Activated CD8-positive, alpha-beta T cell treated with anti-CD3 and anti-CD28 coated beads, Interleukin-2, amount 10 ng/mL, durations not matched to agents 7 days and 5 days (primary cell): ENCODE results near the gene SNRPA. TPM values are rescaled to one million over a fixed set of nuclear protein-coding genes. Genes with fewer than 3 reads are reported as not detected.

ENCODE experiments used
- ATAC-seq: fragments of 150-1000 bp; cut with Tn5 transposase; one replicate; pipeline ENCODE4 v1.10.0; 2021; ENCODE audit warnings: moderate library complexity
- CTCF ChIA-PET: fragments of 350-600 bp; sonication (Branson Sonifier 250); formaldehyde crosslinking; loops from one replicate; lab custom pipeline; 2021; ENCODE audit warnings: antibody characterized with exemption; lab: Charles Lee
- POLR2A ChIA-PET: fragments of 350-600 bp; sonication (Branson Sonifier 250); formaldehyde crosslinking; loops from one replicate; lab custom pipeline; 2021; ENCODE audit warnings: antibody characterized with exemption; lab: Charles Lee
- DNase-seq: peaks from one replicate; pipeline ENCODE4 v3.0.0-alpha.2; 2020
- H3K27ac Mint-ChIP-seq: one replicate; pipeline ENCODE4 v1.8.0; 2021; ENCODE audit warnings: mild to moderate bottlenecking, mixed read lengths
- H3K27me3 Mint-ChIP-seq: one replicate; pipeline ENCODE4 v1.8.0; 2021; ENCODE audit warnings: low read depth, mixed read lengths
- H3K36me3 Mint-ChIP-seq: one replicate; pipeline ENCODE4 v1.8.0; 2021; ENCODE audit warnings: low read depth, mixed read lengths
- H3K4me1 Mint-ChIP-seq: one replicate; pipeline ENCODE4 v1.8.0; 2021; ENCODE audit warnings: low read depth, mixed read lengths
- H3K4me3 Mint-ChIP-seq: one replicate; pipeline ENCODE4 v1.8.0; 2021; ENCODE audit warnings: mild to moderate bottlenecking, mixed read lengths
- H3K9me3 Mint-ChIP-seq: one replicate; pipeline ENCODE4 v1.8.0; 2022; ENCODE audit warnings: mixed read lengths; ENCODE audit not compliant: insufficient read depth
- total RNA-seq, 2 experiments: library from RNA; stranded (reverse); gene quantifications; one replicate each; pipeline ENCODE4 v1.2.3, GENCODE V29; 2021

Gene SNRPA
- 100 to 1,000 TPM; 175 to 183 TPM for total RNA-seq

DNA sequence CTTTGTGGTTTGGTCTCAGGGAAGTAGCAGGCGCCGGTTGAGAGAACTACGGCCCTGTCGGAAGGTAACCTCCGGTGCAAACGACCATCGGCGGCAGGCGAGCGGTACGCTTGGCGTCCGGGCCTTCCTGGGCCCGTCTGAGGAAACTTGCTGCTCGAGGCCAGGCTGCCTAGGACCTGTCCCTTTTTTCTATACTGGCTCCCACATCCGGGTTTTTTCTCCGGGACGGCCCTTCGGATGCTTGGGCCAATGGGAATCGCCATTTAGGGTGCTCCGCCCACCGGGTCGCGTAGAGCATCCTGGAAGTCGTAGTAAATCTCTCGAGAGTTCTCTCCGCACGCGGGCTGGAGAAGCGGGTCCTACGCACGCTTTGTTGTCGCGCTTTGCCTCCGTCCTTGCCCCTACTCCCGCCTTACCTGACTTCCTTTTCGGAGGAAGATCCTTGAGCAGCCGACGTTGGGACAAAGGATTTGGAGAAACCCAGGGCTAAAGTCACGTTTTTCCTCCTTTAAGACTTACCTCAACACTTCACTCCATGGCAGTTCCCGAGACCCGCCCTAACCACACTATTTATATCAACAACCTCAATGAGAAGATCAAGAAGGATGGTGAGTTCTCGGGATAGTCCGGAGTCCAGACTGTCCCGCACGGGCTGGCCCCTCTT is at the start of gene SNRPA:
SNRPA (plus strand) TSS at position 330 of the 664 bp plus-strand sequence; CDS start at position 536, 206 bp downstream.
- DNase-seq = peak; percentile 98
- H3K9me3 Mint-ChIP-seq = no peaks in the 10 kb centered on the region
- H3K4me3 Mint-ChIP-seq = peak within 1 kb of the TSS; percentile 89
- POLR2A ChIA-PET = interaction anchor here (0.5 to 10.1 kb wide), 9 partner anchors 9 to 818 kb away, joined by 3 to 94 read pairs (median 4); partner anchors contain the start of genes COQ8B, EGLN2, ITPKC and NUMBL
- peak; percentile 77 for ATAC-seq
- H3K27me3 Mint-ChIP-seq = no peaks in the 10 kb centered on the region
- CTCF ChIA-PET = interaction anchor here (0.6 to 3.0 kb wide), 15 partner anchors 9 to 511 kb away, joined by 3 to 16 read pairs (median 4); partner anchors contain the start of genes COQ8B, EGLN2, ITPKC and RAB4B
- H3K27ac Mint-ChIP-seq = peak within 1 kb of the TSS; percentile 97
- H3K4me1 Mint-ChIP-seq = peaks cover 46% of the 10 kb centered on the region
- peaks cover 46% of the 10 kb centered on the region for H3K36me3 Mint-ChIP-seq

DNA sequence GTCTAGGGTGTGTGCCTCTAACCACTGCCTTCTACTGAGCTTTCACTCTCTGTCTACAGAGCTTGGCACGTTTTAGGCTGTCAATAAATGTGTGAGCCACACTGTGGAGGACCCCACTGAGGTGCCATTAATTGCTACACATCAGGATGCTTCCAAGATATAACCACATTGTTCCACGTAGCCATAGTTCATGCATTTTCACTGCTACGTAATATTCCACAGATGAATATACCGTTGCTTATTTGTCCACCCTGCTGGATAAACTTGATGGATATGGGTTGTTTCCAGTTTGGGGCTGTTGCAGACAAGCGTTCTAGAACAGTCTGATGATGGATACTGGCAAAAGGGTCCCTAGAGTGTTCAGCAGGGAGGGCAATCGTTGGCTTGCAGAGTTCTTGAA is 49.2 kb upstream of the SNRPA start:
- no peak overlapping the region for H3K4me3 Mint-ChIP-seq
- ATAC-seq (no peak), DNase-seq (no peak)
- no peaks in the 10 kb centered on the region for H3K27me3 Mint-ChIP-seq
- no peaks in the 10 kb centered on the region for H3K4me1 Mint-ChIP-seq
- ChIA-PET CTCF (no interaction called here), POLR2A (no interaction called here)
- H3K36me3 Mint-ChIP-seq = peaks cover 18% of the 10 kb centered on the region
- no peak overlapping the region for H3K27ac Mint-ChIP-seq
- no peaks in the 10 kb centered on the region for H3K9me3 Mint-ChIP-seq

DNA sequence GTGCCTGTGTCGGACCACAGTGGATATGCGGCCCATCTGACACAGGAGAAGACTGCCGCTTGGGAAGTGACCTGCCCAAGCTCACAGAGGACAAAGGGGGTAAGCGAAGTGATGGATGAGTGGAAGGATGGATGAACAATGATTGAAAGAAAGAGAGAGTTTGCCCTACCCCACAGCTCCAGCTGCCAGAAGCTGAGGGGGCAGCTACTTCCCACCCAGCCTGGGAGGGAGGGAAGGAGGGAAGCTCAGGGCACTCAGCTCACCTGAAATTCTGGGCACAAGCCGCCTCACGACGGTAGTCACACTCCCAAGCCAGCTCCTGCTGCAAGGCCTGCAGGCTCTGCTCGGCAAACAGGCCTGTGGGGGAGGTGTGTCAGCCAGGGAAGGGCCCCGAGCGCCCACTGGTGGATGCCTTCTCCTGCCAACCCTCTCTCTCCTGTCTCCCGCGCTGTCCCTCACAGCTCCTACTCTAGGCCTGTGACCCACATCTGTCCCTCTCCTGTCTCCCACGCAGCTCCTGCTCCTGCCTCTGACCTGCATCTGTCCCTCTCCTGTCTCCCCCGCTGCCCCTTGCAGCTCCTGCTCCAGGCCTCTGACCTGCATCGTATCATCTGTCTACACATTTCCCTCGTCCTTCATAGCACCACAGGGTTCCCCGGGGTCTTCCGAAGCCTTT is 48.5 kb upstream of the SNRPA start:
- no peak for ATAC-seq
- H3K4me1 Mint-ChIP-seq = no peaks in the 10 kb centered on the region
- POLR2A ChIA-PET = no interaction called here
- no peak for DNase-seq
- H3K27ac Mint-ChIP-seq = no peak overlapping the region
- peaks cover 18% of the 10 kb centered on the region for H3K36me3 Mint-ChIP-seq
- CTCF ChIA-PET = no interaction called here
- no peaks in the 10 kb centered on the region for H3K27me3 Mint-ChIP-seq
- no peaks in the 10 kb centered on the region for H3K9me3 Mint-ChIP-seq
- H3K4me3 Mint-ChIP-seq = no peak overlapping the region

DNA sequence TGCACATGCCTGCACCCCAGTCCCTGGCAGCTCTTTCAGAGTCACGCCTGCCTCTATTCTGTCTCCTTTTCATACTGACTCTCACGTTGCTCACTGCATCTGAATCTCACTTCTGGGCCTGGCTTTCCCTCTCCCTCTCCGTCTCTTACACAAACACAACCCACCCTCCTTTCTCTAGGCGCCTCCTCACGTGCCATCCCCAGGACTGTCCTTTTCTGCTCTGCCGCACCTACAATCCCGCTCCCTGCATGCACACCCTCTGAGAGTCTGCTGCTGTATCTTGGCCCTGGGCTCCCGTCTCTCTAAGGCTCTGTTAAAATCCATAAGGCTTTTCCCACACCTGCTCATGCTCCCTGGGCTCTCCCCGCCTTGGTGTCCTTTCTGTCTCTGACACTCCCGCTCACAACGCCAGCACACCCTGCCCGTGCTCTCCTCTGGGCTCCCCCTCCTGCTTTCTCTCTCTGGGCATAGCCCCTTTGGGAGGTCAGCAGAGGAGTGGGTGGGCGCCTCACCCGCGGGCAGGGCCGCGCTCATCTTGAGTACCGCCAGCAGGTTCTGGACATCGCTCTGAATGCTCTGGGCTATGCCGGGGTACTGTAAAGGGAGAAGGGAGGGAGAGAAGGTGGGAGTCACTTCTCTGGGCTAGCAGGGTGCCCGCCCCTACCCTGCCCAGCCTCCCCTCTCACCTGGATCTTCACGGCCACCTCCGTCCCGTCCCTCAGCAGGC is 47.8 kb upstream of the SNRPA start:
- POLR2A ChIA-PET = no interaction called here
- Mint-ChIP-seq H3K36me3 (peaks cover 21% of the 10 kb centered on the region), H3K27ac (peak overlapping the region; percentile 5), H3K4me3 (no peak overlapping the region), H3K4me1 (no peaks in the 10 kb centered on the region), H3K9me3 (no peaks in the 10 kb centered on the region), H3K27me3 (no peaks in the 10 kb centered on the region)
- ATAC-seq = no peak
- CTCF ChIA-PET = interaction anchor here (1.6 kb wide), 1 partner anchor 74 kb away, joined by 4 read pairs; no protein-coding TSS in a partner anchor
- no peak for DNase-seq

DNA sequence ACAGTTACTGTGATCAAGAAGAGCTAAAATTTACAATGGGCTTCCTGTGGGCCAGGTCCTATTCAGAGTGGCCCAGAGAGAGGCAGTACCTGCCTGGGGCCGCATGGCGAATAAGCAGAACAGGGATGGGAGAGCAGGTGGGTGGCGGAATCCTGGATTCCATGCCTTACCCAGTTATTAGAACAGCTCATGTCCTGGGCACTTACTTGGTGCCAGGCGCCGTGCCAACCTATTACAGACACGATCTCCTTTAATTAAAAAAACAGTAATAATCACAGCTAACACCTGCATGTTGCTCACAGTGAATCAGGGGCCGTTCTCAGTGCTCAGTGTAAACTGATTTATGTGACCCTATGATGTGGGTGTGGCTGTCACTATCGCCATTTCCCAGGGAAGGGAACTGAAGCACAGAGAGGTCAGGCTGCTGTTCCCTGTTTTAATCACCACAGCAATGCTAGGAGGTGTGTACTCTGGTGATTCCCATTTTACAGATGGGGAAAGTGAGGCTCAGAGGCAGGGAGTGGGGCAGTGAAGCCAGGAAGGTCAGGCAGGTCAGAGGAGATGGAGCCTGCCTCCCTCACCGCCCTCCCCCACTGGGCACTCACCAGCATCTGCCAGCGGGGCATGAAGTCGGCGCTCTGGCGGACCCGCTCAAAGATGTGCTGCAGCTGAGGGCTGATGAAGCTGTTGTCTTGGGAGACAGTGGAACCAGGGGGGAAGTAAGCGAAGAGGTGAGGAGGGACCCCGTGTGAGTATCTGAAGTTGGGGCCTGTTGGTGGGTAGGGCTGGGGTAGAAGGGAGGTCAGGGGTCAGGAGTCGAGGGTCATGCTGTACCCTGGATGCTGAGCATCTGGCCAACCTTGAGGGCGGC is 46.3 kb upstream of the SNRPA start:
- no peaks in the 10 kb centered on the region for H3K27me3 Mint-ChIP-seq
- no peaks in the 10 kb centered on the region for H3K9me3 Mint-ChIP-seq
- POLR2A ChIA-PET = no interaction called here
- no peak overlapping the region for H3K27ac Mint-ChIP-seq
- H3K4me3 Mint-ChIP-seq = no peak overlapping the region
- ATAC-seq (no peak), DNase-seq (no peak)
- CTCF ChIA-PET = interaction anchor here (1.6 kb wide), 1 partner anchor 73 kb away, joined by 4 read pairs; no protein-coding TSS in a partner anchor
- H3K36me3 Mint-ChIP-seq = peaks cover 29% of the 10 kb centered on the region
- H3K4me1 Mint-ChIP-seq = no peaks in the 10 kb centered on the region

DNA sequence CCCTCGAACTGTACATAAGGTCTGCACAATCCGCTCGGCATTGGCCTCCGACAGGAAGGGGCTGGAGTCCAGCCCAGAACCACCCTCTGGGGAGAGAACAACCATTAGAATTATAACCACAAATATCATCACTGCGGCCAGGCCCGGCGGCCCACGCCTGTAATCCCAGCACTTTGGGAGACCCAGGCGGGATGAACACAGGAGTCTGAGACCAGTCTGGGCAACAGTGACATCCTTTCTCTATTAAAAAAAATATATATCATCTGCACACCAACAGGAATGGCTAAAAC is 45.7 kb upstream of the SNRPA start:
- Mint-ChIP-seq H3K27me3 (no peaks in the 10 kb centered on the region), H3K9me3 (no peaks in the 10 kb centered on the region), H3K4me1 (no peaks in the 10 kb centered on the region), H3K36me3 (peaks cover 31% of the 10 kb centered on the region), H3K4me3 (no peak overlapping the region), H3K27ac (no peak overlapping the region)
- DNase-seq (no peak), ATAC-seq (no peak)
- CTCF ChIA-PET = no interaction called here
- POLR2A ChIA-PET = no interaction called here

DNA sequence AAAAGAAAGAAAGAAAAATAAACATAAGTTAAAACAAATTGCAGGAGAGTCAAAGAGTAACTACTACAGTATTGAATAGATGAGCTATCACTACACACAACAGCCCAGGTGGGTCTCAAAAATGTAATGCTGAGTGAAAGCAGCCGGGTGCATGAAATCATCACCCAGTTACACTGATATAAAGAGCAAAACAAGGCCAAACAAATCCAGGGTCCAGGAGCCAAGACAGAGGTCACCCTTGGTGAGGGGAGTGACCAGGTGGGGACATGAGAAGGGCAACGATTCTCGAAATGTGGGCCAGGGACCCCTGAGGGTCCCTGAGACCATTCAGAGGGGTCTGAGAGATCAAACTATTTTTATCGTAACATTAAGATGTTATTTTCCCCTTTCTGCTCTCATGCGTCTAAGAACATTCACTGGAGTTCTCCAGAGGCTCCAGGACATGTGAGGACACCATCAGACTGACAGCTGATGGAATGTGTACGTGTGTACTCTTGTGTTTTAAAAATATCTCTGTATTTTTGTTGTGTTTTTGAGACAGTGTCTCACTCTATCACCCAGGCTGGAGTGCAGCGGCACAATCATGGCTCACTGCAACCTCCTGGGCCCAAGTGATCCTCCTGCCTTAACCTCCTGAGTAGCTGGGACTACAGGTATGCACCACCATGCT is 44.9 kb upstream of the SNRPA start:
- Mint-ChIP-seq H3K9me3 (no peaks in the 10 kb centered on the region), H3K4me1 (no peaks in the 10 kb centered on the region), H3K27ac (no peak overlapping the region), H3K36me3 (peaks cover 28% of the 10 kb centered on the region), H3K4me3 (no peak overlapping the region), H3K27me3 (no peaks in the 10 kb centered on the region)
- DNase-seq (no peak), ATAC-seq (no peak)
- ChIA-PET POLR2A (no interaction called here), CTCF (no interaction called here)

DNA sequence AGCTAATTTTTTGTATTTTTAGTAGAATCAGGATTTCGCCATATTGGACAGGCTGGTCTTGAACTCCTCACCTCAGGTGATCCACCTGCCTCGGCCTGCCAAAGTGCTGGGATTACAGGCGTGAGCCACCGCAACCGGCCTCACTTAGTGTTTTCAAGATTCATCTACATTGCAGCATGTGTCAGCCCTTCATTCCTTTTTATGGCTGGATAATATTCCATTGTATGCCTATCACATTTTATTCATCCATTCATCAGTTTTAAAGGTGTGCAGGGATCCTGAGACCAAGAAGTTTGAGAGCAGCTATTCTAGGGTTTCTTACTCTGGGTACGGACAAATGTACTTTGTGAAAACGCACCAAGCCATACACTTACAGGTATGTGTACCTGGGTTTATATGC is 43.4 kb upstream of the SNRPA start:
- CTCF ChIA-PET = no interaction called here
- ATAC-seq = no peak
- H3K36me3 Mint-ChIP-seq = peaks cover 33% of the 10 kb centered on the region
- H3K4me1 Mint-ChIP-seq = peaks cover 6% of the 10 kb centered on the region
- H3K27me3 Mint-ChIP-seq = no peaks in the 10 kb centered on the region
- H3K4me3 Mint-ChIP-seq = no peak overlapping the region
- no peaks in the 10 kb centered on the region for H3K9me3 Mint-ChIP-seq
- DNase-seq = no peak
- POLR2A ChIA-PET = no interaction called here
- H3K27ac Mint-ChIP-seq = no peak overlapping the region

DNA sequence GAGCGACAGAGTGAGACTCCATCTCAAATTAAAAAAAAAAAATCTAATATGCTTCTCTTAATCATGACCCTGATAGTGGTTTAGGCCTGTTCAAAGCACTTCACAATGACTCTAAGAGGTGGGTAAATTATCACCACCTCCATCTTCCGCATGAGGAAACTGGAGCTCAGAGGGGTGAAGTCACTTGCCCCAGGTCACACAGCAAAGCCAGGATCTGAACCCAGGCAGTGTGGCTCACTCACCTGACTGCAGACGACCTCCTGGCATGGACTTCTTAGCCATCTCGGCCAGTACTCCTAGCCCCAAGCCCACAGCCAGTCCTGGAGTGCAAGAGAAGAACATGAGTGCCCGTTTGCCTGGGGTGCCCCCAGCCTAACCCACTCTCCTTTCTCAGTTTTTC is 41.2 kb upstream of the SNRPA start:
- H3K36me3 Mint-ChIP-seq = peaks cover 31% of the 10 kb centered on the region
- H3K4me1 Mint-ChIP-seq = peaks cover 18% of the 10 kb centered on the region
- ATAC-seq (no peak), DNase-seq (no peak)
- no peak overlapping the region for H3K4me3 Mint-ChIP-seq
- CTCF ChIA-PET = no interaction called here
- no peaks in the 10 kb centered on the region for H3K9me3 Mint-ChIP-seq
- POLR2A ChIA-PET = no interaction called here
- H3K27me3 Mint-ChIP-seq = no peaks in the 10 kb centered on the region
- H3K27ac Mint-ChIP-seq = no peak overlapping the region

DNA sequence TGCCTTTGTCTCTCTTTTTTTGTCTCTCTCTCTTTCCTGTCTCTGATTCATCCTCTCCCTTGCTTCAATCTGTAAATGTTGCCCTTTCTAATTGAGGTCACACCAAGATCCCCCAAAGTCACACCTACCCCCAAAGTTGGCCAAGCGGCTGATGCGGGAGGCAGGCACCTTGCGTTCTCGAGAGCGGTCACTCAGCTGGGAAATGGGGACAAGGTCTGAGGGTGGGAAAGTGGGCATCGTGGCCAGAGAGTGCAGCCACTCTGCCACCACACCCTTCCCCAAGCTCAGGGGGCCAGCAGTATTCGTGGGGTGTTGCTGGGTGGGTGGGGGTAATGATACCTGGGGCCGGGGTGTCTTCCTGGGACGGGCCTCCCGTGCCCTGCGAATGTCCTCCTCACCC is 37.1 kb upstream of the SNRPA start:
- no peaks in the 10 kb centered on the region for H3K9me3 Mint-ChIP-seq
- peaks cover 47% of the 10 kb centered on the region for H3K4me1 Mint-ChIP-seq
- ChIA-PET CTCF (no interaction called here), POLR2A (interaction anchor here (0.5 to 0.8 kb wide), 2 partner anchors 36 to 63 kb away, joined by 3 to 4 read pairs; partner anchors contain the start of gene ACTMAP)
- no peak overlapping the region for H3K27ac Mint-ChIP-seq
- DNase-seq (no peak), ATAC-seq (no peak)
- peak overlapping the region; percentile 94 for H3K4me3 Mint-ChIP-seq
- no peaks in the 10 kb centered on the region for H3K27me3 Mint-ChIP-seq
- peaks cover 21% of the 10 kb centered on the region for H3K36me3 Mint-ChIP-seq
